H9 (cell line): Measurements from ENCODE around the gene NOL11. TPM values are rescaled to one million over a fixed set of nuclear protein-coding genes. Genes with fewer than 3 reads are reported as not detected.

Source experiments
- DNase-seq: peaks from one replicate; pipeline ENCODE4 v3.0.0-alpha.2; 2017
- H2AFZ ChIP-seq: one replicate; pipeline ENCODE4 v1.6.1; 2013; ENCODE audit warnings: mild to moderate bottlenecking, low read length, control low read depth, moderate library complexity
- H2AK5ac ChIP-seq: 2 replicates; pipeline ENCODE4 v1.6.1; 2013; ENCODE audit warnings: low read length, control low read depth, mixed read lengths; ENCODE audit not compliant: insufficient read length
- H2BK120ac ChIP-seq: one replicate; pipeline ENCODE4 v1.6.1; 2013; ENCODE audit warnings: low read depth, mild to moderate bottlenecking, low read length, control low read depth, inconsistent platforms; ENCODE audit not compliant: poor library complexity, severe bottlenecking
- H2BK12ac ChIP-seq: 2 replicates; pipeline ENCODE4 v1.6.1; 2013; ENCODE audit warnings: low read length, control low read depth, mixed read lengths, low read depth; ENCODE audit not compliant: insufficient read length
- H2BK15ac ChIP-seq: 2 replicates; pipeline ENCODE4 v1.6.1; 2013; ENCODE audit warnings: low read depth, low read length, control low read depth
- H2BK20ac ChIP-seq: one replicate; pipeline ENCODE4 v1.6.1; 2013; ENCODE audit warnings: low read depth, mild to moderate bottlenecking, low read length, control low read depth, inconsistent platforms; ENCODE audit not compliant: poor library complexity, severe bottlenecking
- H2BK5ac ChIP-seq: 2 replicates; pipeline ENCODE4 v1.6.1; 2013; ENCODE audit warnings: low read length, control low read depth, mixed read lengths; ENCODE audit not compliant: insufficient read length
- H3K14ac ChIP-seq: 2 replicates; pipeline ENCODE4 v1.6.1; 2013; ENCODE audit warnings: low read length, control low read depth; ENCODE audit not compliant: insufficient read depth
- H3K18ac ChIP-seq: 2 replicates; pipeline ENCODE4 v1.6.1; 2013; ENCODE audit warnings: low read depth, mild to moderate bottlenecking, mixed read lengths, low read length, control low read depth; ENCODE audit not compliant: insufficient read length
- H3K23ac ChIP-seq: 2 replicates; pipeline ENCODE4 v1.6.1; 2013; ENCODE audit warnings: low read length, control low read depth, mixed read lengths, low read depth; ENCODE audit not compliant: insufficient read length
- H3K23me2 ChIP-seq: 2 replicates; pipeline ENCODE4 v1.6.1; 2013; ENCODE audit warnings: low read depth, mild to moderate bottlenecking, mixed read lengths, low read length, control low read depth; ENCODE audit not compliant: insufficient read length, poor library complexity, severe bottlenecking
- H3K27ac ChIP-seq: 2 replicates; pipeline ENCODE4 v1.5.1; 2013; ENCODE audit warnings: low read length, control low read depth, mixed read lengths, low read depth; ENCODE audit not compliant: insufficient read length
- H3K27me3 ChIP-seq: 2 replicates; pipeline ENCODE4 v1.6.1; 2013; ENCODE audit warnings: low read length, control low read depth, inconsistent platforms; ENCODE audit not compliant: insufficient read depth
- H3K4ac ChIP-seq: 2 replicates; pipeline ENCODE4 v1.6.1; 2013; ENCODE audit warnings: low read depth, mild to moderate bottlenecking, control low read depth, inconsistent platforms, low read length, moderate library complexity
- H3K4me1 ChIP-seq: 2 replicates; pipeline ENCODE4 v1.6.1; 2013; ENCODE audit warnings: low read length, control low read depth, inconsistent platforms; ENCODE audit not compliant: insufficient read depth
- H3K4me2 ChIP-seq: 2 replicates; pipeline ENCODE4 v1.6.1; 2013; ENCODE audit warnings: low read length, control low read depth, mixed read lengths; ENCODE audit not compliant: insufficient read length, insufficient read depth
- H3K56ac ChIP-seq: 2 replicates; pipeline ENCODE4 v1.6.1; 2013; ENCODE audit warnings: low read depth, mild to moderate bottlenecking, mixed read lengths, low read length, control low read depth; ENCODE audit not compliant: insufficient read length
- H3K79me1 ChIP-seq: 2 replicates; pipeline ENCODE4 v1.6.1; 2013; ENCODE audit warnings: low read depth, mild to moderate bottlenecking, moderate library complexity, low read length, control low read depth, inconsistent platforms; ENCODE audit not compliant: insufficient read depth, poor library complexity, severe bottlenecking
- H3K79me2 ChIP-seq: 2 replicates; pipeline ENCODE4 v1.6.1; 2013; ENCODE audit warnings: low read length, control low read depth, inconsistent platforms; ENCODE audit not compliant: insufficient read depth
- H3K9ac ChIP-seq: 2 replicates; pipeline ENCODE4 v1.6.1; 2013; ENCODE audit warnings: low read length, control low read depth, mixed read lengths; ENCODE audit not compliant: insufficient read length; ENCODE audit errors: extremely low read depth
- H3K9me3 ChIP-seq: one replicate; pipeline ENCODE4 v1.6.1; 2013; ENCODE audit warnings: low read depth, low read length, inconsistent platforms; ENCODE audit not compliant: control insufficient read depth
- H3T11ph ChIP-seq: one replicate; pipeline ENCODE4 v1.6.1; 2013; ENCODE audit warnings: mild to moderate bottlenecking, low read length, control low read depth, inconsistent platforms
- H4K20me1 ChIP-seq: one replicate; pipeline ENCODE4 v1.6.1; 2013; ENCODE audit not compliant: control insufficient read depth, insufficient read length, insufficient read depth
- H4K5ac ChIP-seq: 2 replicates; pipeline ENCODE4 v1.6.1; 2013; ENCODE audit warnings: low read depth, mild to moderate bottlenecking, mixed read lengths, low read length, control low read depth; ENCODE audit not compliant: insufficient read length
- H4K8ac ChIP-seq: replicated peaks from 2 replicates; pipeline ENCODE4 v1.6.1; 2013; ENCODE audit warnings: low read length, control low read depth, mixed read lengths, low read depth; ENCODE audit not compliant: insufficient read length
- H4K91ac ChIP-seq: 2 replicates; pipeline ENCODE4 v1.6.1; 2013; ENCODE audit warnings: low read depth, mild to moderate bottlenecking, moderate library complexity, mixed read lengths, low read length, control low read depth; ENCODE audit not compliant: insufficient read length
- H3K27ac Mint-ChIP-seq, 3 experiments: 2 replicates in 2 of 3; 3 replicates in 1 of 3; pipeline ENCODE4 v1.8.0; 2020 to 2021; ENCODE audit warnings: mixed read lengths in 3 of 3, mild to moderate bottlenecking in 1 of 3, moderate library complexity in 1 of 3
- H3K27me3 Mint-ChIP-seq: 2 replicates; pipeline ENCODE4 v1.8.0; 2021; ENCODE audit warnings: low read depth, mild to moderate bottlenecking, moderate library complexity, mixed read lengths
- H3K36me3 Mint-ChIP-seq, 3 experiments: 2 replicates in 2 of 3; 3 replicates in 1 of 3; pipeline ENCODE4 v1.8.0; 2020 to 2021; ENCODE audit warnings: low read depth in 3 of 3, mixed read lengths in 3 of 3; ENCODE audit not compliant: insufficient read depth in 1 of 3
- H3K4me1 Mint-ChIP-seq, 2 experiments: 2 replicates each; pipeline ENCODE4 v1.8.0; 2020; ENCODE audit warnings: mixed read lengths in 2 of 2
- H3K4me3 Mint-ChIP-seq, 2 experiments: 2 replicates in 1 of 2; 3 replicates in 1 of 2; pipeline ENCODE4 v1.8.0; 2020 to 2021; ENCODE audit warnings: mild to moderate bottlenecking in 2 of 2, mixed read lengths in 2 of 2, moderate library complexity in 1 of 2
- H3K9me3 Mint-ChIP-seq, 2 experiments: 2 replicates in 1 of 2; 3 replicates in 1 of 2; pipeline ENCODE4 v1.8.0; 2020; ENCODE audit warnings: mild to moderate bottlenecking in 2 of 2, mixed read lengths in 2 of 2, moderate library complexity in 1 of 2
- CTCF ChIP-seq: fragments of 200-600 bp; sonication (generic); conservative IDR thresholded peaks from 3 replicates; pipeline ENCODE4 v1.8.0; 2021; ENCODE audit warnings: antibody characterized with exemption, mild to moderate bottlenecking
- WGBS: extraction: QIAGEN DNeasy Blood & Tissue Kit; methylation state at CpG from one replicate; pipeline ENCODE4 v1.1.7; 2013; ENCODE audit warnings: missing lambda C conversion rate, low lambda C conversion rate, mixed read lengths; ENCODE audit not compliant: insufficient read length; ENCODE audit errors: extremely low coverage; 5-methylcytosine and 5-hydroxymethylcytosine counted together
- total RNA-seq: library from RNA; stranded (reverse); gene quantifications from 2 replicates; pipeline ENCODE4 v1.2.1, GENCODE V29; 2021

NOL11 gene
- total RNA-seq, 1 experiment from 2014 or later: 114 TPM

GRCh38 chr17:67713169-67713568 is 4.6 kb upstream of the NOL11 start:
- Histone ChIP-seq H3K79me1 (no peaks in the 10 kb centered on the region), H3K23me2 (peaks cover 5% of the 10 kb centered on the region), H3T11ph (no peak overlapping the region), H2AFZ (no peak overlapping the region), H3K9ac (no peak overlapping the region), H3K4ac (no peak overlapping the region), H4K91ac (no peak overlapping the region), H3K23ac (no peak overlapping the region), H3K4me2 (no peak overlapping the region), H3K56ac (no peak overlapping the region), H4K8ac (no peak overlapping the region), H3K27me3 (no peaks in the 10 kb centered on the region), H3K4me1 (no peaks in the 10 kb centered on the region), H4K20me1 (no peaks in the 10 kb centered on the region), H4K5ac (no peak overlapping the region), H2BK15ac (no peak overlapping the region), H3K79me2 (peaks cover 3% of the 10 kb centered on the region; the same call in 1 of the 2 replicates), H2AK5ac (no peak overlapping the region), H2BK5ac (no peak overlapping the region), H3K14ac (no peak overlapping the region), H2BK12ac (no peak overlapping the region), H2BK120ac (no peak overlapping the region), H2BK20ac (no peak overlapping the region), H3K9me3 (no peaks in the 10 kb centered on the region), H3K27ac (no peak overlapping the region), H3K18ac (no peak overlapping the region)
- WGBS: no CpG with 5 or more reads among the region's 3 CpGs
- H3K4me3 Mint-ChIP-seq: no peak overlapping the region
- DNase-seq: no peak
- no peak for TF ChIP-seq CTCF
- H3K36me3 Mint-ChIP-seq: peaks cover 2 to 9% (median 5%) of the 10 kb centered on the region in 3 experiments; a peak in 4 of 7 replicates
- peaks cover 6% of the 10 kb centered on the region in 2 experiments; a peak in 4 of 5 replicates for H3K9me3 Mint-ChIP-seq
- H3K27me3 Mint-ChIP-seq: no peaks in the 10 kb centered on the region
- H3K27ac Mint-ChIP-seq: no peak overlapping the region
- peaks cover 8 to 20% of the 10 kb centered on the region in 2 experiments for H3K4me1 Mint-ChIP-seq
